K562 (cell line): ENCODE data around the gene MMP28. TPM values are rescaled to one million over a fixed set of nuclear protein-coding genes. Genes with fewer than 3 reads are reported as not detected.
A peak's percentile ranks its signal among the peaks of the same experiment; 100 is the strongest.

Source experiments
- CHD2 ChIP-seq: IDR thresholded peaks from 2 replicates; pipeline ENCODE4 v1.6.1; 2011; ENCODE audit warnings: low read depth, low read length
- DACH1 ChIP-seq: fragments of 450-650 bp; IDR thresholded peaks from 2 replicates; pipeline ENCODE4 v1.6.1; 2018; ENCODE audit not compliant: partially characterized antibody
- FOXA3 ChIP-seq, 2 experiments: fragments of 450-650 bp in 1 of 2; sonication (generic) in 1 of 2; formaldehyde crosslinking; IDR thresholded peaks in 1 of 2; conservative IDR thresholded peaks in 1 of 2; 2 replicates each; pipeline versions ENCODE4 v1.4.0 to v1.8.0; 2020 to 2022; ENCODE audit warnings: mild to moderate bottlenecking in 2 of 2, missing genetic modification reagents in 1 of 2
- FOXK2 ChIP-seq, 2 experiments: fragments of 450-650 bp; IDR thresholded peaks in 1 of 2; conservative IDR thresholded peaks in 1 of 2; 2 replicates each; pipeline ENCODE4 v1.6.1; 2016; ENCODE audit warnings: low read depth in 2 of 2, mild to moderate bottlenecking in 1 of 2
- PTTG1 ChIP-seq: fragments of 450-650 bp; IDR thresholded peaks from 2 replicates; pipeline ENCODE4 v1.6.1; 2016; ENCODE audit warnings: low read depth, mild to moderate bottlenecking, missing genetic modification characterization, missing compliant biosample characterization
- RFX7 ChIP-seq: fragments of 250-450 bp; sonication (Bioruptor Pico); IDR thresholded peaks from 2 replicates; pipeline ENCODE4 v1.5.1; 2021; ENCODE audit warnings: mild to moderate bottlenecking
- SMAD3 ChIP-seq: fragments of 450-650 bp; formaldehyde crosslinking; conservative IDR thresholded peaks from 2 replicates; pipeline ENCODE4 v1.4.0; 2020; ENCODE audit warnings: mild to moderate bottlenecking
- SMARCC2 ChIP-seq: fragments of 450-650 bp; IDR thresholded peaks from 2 replicates; pipeline ENCODE4 v1.6.1; 2017; ENCODE audit warnings: antibody characterized with exemption, moderate library complexity, mild to moderate bottlenecking, low read depth
- ZKSCAN1 ChIP-seq: fragments of 150-350 bp; IDR thresholded peaks from 2 replicates; pipeline ENCODE4 v1.6.1; 2016; ENCODE audit warnings: low read depth, low read length
- ZNF217 ChIP-seq: sonication (generic); formaldehyde crosslinking; IDR thresholded peaks from 2 replicates; pipeline ENCODE4 v1.8.0; 2022; ENCODE audit warnings: mild to moderate bottlenecking, missing genetic modification reagents
- ZNF408 ChIP-seq: fragments of 250-450 bp; sonication (Bioruptor Pico); IDR thresholded peaks from 2 replicates; pipeline ENCODE4 v1.4.0; 2020; ENCODE audit warnings: low read depth, mild to moderate bottlenecking, moderate library complexity
- ZNF695 ChIP-seq: fragments of 450-650 bp; formaldehyde crosslinking; IDR thresholded peaks from 2 replicates; pipeline ENCODE4 v1.4.0; 2020; ENCODE audit warnings: mild to moderate bottlenecking, moderate library complexity
- polyA plus RNA-seq, 8 experiments: library from polyadenylated mRNA; depleted of rRNA in 4 of 8; stranded (reverse) in 5 of 8; unstranded in 3 of 8; fragments of >200 nt; fragmentation: Nextera tagmentation in 2 of 8; fragmentation: Illumina TruSeq in 1 of 8; extraction: Ambion mirVana in 2 of 8; extraction: Trizol in 1 of 8; gene quantifications; 2 replicates each; pipeline versions ENCODE4 v1.2.1 to v1.2.3, GENCODE V29; 2011 to 2014; ENCODE audit warnings: inconsistent platforms in 1 of 8, missing spikeins in 1 of 8
- total RNA-seq, 7 experiments: library from RNA; depleted of rRNA in 6 of 7; stranded (reverse); fragments of >200 nt in 6 of 7; fragmentation: Illumina TruSeq in 2 of 7; extraction: Trizol in 2 of 7; gene quantifications; 2 replicates each; pipeline versions ENCODE4 v1.2.1 to v1.2.3, GENCODE V29; 2011 to 2021; ENCODE audit warnings: low replicate concordance in 1 of 7
- TF ChIP-seq, protein P1 (sequence below), 2 experiments: fragments of 450-650 bp; formaldehyde crosslinking in 1 of 2; IDR thresholded peaks; 2 replicates each; pipeline versions ENCODE4 v1.4.0 to v1.6.1; 2014 to 2020; ENCODE audit warnings: mild to moderate bottlenecking in 2 of 2, borderline replicate concordance in 1 of 2, low read depth in 1 of 2
- TF ChIP-seq, protein P2 (sequence below), 2 experiments: IDR thresholded peaks; 2 replicates each; pipeline ENCODE4 v1.6.1; 2011; ENCODE audit warnings: borderline replicate concordance in 1 of 2, control low read depth in 1 of 2, low read depth in 1 of 2, low read length in 1 of 2, mild to moderate bottlenecking in 1 of 2, mixed read lengths in 1 of 2, moderate library complexity in 1 of 2; ENCODE audit not compliant: insufficient read depth in 1 of 2, insufficient read length in 1 of 2, poor library complexity in 1 of 2, severe bottlenecking in 1 of 2; ENCODE audit errors: extremely low read depth in 1 of 2
- TF ChIP-seq, protein P3 (sequence below): sonication (generic); formaldehyde crosslinking; IDR thresholded peaks from 2 replicates; pipeline ENCODE4 v1.8.0; 2022; ENCODE audit warnings: mild to moderate bottlenecking, missing genetic modification reagents, borderline replicate concordance

MMP28 gene
- total and polyA plus RNA-seq, 9 of the 15 experiments (the other 6 are each of a cell fraction or from before 2014, with no cell fraction given) = not detected

DNA sequence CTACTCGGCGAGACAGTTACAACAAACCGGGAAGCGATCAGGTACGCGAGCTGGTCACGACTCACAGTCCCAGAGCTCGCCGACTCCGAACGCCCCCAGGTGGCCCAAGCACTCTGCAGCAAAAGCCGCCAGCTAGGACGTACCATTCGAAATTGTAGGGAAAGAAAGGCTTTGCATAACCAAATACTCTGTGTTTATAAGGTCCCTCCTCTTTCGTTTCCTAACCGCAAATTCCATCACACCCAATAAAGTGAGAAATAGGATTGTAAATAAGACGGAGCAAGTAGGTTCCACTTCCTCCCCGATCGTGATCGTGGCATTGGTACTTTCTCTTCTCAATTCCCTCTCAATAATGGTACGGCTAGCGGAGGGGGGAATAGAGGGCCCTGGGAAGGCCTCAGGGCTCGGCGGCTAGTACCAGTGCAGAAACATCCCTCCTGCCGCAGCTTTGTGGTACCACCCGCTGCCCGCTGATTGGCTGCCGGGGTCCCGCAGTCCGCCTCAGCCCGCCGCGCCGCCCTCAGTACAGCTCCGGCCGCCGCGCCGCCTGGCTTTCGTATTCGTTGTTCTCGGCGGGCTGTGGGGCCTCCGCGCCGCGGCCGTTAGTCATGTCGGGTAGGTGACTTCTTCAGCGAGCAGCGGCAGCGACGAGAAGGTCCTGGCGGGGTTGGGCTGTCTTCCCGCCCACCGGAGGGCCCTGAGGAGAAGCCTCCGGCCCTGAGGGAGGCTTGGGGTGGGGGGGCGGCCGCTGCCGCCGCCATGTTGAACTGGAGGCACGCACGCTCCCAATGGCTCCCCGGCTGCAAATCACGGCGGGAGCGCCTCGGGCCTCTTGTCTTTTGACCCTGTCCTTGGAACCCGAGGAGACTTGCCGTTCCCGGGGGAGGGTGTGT lies 13.8 kb upstream of the MMP28 start, which contains the start of gene TAF15 (continued):
- TF ChIP-seq PTTG1 (tag) = no peak
- TF ChIP-seq RFX7 (CRISPR knock-in tag) = no peak
- peak; percentile 4 to 100; a peak in 3 of 4 replicates for TF ChIP-seq FOXK2 (conservative IDR thresholded peaks at IDR 0.05 in 1 of 2, IDR thresholded peaks at IDR 0.05 in 1 of 2; ENCODE audit: low read depth in 2 of 2)
- 0 out of 2 replicates have a peak, but pooled peaks have one; percentile 76 for TF ChIP-seq SMAD3 (CRISPR knock-in tag)
- TF ChIP-seq ZKSCAN1 = no peak
- no peak for TF ChIP-seq DACH1
- TF ChIP-seq, protein P1, sequence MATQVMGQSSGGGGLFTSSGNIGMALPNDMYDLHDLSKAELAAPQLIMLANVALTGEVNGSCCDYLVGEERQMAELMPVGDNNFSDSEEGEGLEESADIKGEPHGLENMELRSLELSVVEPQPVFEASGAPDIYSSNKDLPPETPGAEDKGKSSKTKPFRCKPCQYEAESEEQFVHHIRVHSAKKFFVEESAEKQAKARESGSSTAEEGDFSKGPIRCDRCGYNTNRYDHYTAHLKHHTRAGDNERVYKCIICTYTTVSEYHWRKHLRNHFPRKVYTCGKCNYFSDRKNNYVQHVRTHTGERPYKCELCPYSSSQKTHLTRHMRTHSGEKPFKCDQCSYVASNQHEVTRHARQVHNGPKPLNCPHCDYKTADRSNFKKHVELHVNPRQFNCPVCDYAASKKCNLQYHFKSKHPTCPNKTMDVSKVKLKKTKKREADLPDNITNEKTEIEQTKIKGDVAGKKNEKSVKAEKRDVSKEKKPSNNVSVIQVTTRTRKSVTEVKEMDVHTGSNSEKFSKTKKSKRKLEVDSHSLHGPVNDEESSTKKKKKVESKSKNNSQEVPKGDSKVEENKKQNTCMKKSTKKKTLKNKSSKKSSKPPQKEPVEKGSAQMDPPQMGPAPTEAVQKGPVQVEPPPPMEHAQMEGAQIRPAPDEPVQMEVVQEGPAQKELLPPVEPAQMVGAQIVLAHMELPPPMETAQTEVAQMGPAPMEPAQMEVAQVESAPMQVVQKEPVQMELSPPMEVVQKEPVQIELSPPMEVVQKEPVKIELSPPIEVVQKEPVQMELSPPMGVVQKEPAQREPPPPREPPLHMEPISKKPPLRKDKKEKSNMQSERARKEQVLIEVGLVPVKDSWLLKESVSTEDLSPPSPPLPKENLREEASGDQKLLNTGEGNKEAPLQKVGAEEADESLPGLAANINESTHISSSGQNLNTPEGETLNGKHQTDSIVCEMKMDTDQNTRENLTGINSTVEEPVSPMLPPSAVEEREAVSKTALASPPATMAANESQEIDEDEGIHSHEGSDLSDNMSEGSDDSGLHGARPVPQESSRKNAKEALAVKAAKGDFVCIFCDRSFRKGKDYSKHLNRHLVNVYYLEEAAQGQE (IDR thresholded peaks at IDR 0.05; ENCODE audit: borderline replicate concordance) = no peak; the same call in 1 of the 2 replicates
- TF ChIP-seq, protein P1 (CRISPR knock-in tag; IDR thresholded peaks at IDR 0.05; ENCODE audit: low read depth) = no peak
- TF ChIP-seq, protein P2, sequence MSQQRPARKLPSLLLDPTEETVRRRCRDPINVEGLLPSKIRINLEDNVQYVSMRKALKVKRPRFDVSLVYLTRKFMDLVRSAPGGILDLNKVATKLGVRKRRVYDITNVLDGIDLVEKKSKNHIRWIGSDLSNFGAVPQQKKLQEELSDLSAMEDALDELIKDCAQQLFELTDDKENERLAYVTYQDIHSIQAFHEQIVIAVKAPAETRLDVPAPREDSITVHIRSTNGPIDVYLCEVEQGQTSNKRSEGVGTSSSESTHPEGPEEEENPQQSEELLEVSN (IDR thresholded peaks at IDR 0.05; ENCODE audit: borderline replicate concordance in 1 of 2, extremely low read depth in 1 of 2, insufficient read depth in 1 of 2, insufficient read length in 1 of 2, low read depth in 1 of 2, low read length in 1 of 2, poor library complexity in 1 of 2, severe bottlenecking in 1 of 2) = peak; percentile 57 to 87
- no peak for TF ChIP-seq ZNF408 (CRISPR knock-in tag)
- no peak for TF ChIP-seq CHD2
- TF ChIP-seq, protein P3, sequence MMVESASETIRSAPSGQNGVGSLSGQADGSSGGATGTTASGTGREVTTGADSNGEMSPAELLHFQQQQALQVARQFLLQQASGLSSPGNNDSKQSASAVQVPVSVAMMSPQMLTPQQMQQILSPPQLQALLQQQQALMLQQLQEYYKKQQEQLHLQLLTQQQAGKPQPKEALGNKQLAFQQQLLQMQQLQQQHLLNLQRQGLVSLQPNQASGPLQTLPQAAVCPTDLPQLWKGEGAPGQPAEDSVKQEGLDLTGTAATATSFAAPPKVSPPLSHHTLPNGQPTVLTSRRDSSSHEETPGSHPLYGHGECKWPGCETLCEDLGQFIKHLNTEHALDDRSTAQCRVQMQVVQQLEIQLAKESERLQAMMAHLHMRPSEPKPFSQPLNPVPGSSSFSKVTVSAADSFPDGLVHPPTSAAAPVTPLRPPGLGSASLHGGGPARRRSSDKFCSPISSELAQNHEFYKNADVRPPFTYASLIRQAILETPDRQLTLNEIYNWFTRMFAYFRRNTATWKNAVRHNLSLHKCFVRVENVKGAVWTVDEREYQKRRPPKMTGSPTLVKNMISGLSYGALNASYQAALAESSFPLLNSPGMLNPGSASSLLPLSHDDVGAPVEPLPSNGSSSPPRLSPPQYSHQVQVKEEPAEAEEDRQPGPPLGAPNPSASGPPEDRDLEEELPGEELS (CRISPR knock-in tag) = no peak
- no peak for TF ChIP-seq ZNF695 (CRISPR knock-in tag)
- no peak for TF ChIP-seq FOXA3 (CRISPR knock-in tag; conservative IDR thresholded peaks at IDR 0.05 in 1 of 2, IDR thresholded peaks at IDR 0.05 in 1 of 2)
- TF ChIP-seq SMARCC2 = no peak
- no peak for TF ChIP-seq ZNF217 (CRISPR knock-in tag)
